ENCODE data around the gene DNAJC15.

The DNAJC15 gene

GRCh38 chr13:43041369-43041921, 18.1 kb downstream of the DNAJC15 start (continued):
- no peak for TF ChIP-seq ZNF660 (tag by site-specific recombination; IDR thresholded peaks at IDR 0.05)
- TF ChIP-seq ZNF302 (tag by site-specific recombination; IDR thresholded peaks at IDR 0.05; ENCODE audit: low read depth) = no peak
- TF ChIP-seq ZNF18 (tag by site-specific recombination; IDR thresholded peaks at IDR 0.05) = no peak

- TF ChIP-seq SCRT2 (tag by site-specific recombination; IDR thresholded peaks at IDR 0.05) (no peak), SP7 (tag by site-specific recombination; IDR thresholded peaks at IDR 0.05) (no peak), KLF16 (tag by site-specific recombination; IDR thresholded peaks at IDR 0.05) (no peak), KLF10 (tag by site-specific recombination; IDR thresholded peaks at IDR 0.05) (no peak), GLI2 (tag by site-specific recombination; IDR thresholded peaks at IDR 0.05; ENCODE audit: borderline replicate concordance, low read depth) (no peak), PRDM1 (tag by site-specific recombination; IDR thresholded peaks at IDR 0.05) (no peak), ZNF24 (tag by site-specific recombination; IDR thresholded peaks at IDR 0.05) (no peak), ZNF449 (tag by site-specific recombination; IDR thresholded peaks at IDR 0.05) (no peak), ATF2 (tag by site-specific recombination; IDR thresholded peaks at IDR 0.05; ENCODE audit: low read depth) (no peak), ZSCAN23 (tag by site-specific recombination; IDR thresholded peaks at IDR 0.05) (no peak), SP3 (tag by site-specific recombination; IDR thresholded peaks at IDR 0.05) (no peak), ZBTB8A (tag by site-specific recombination; IDR thresholded peaks at IDR 0.05) (no peak), ZBTB10 (tag by site-specific recombination; IDR thresholded peaks at IDR 0.05) (no peak), OVOL3 (tag by site-specific recombination; IDR thresholded peaks at IDR 0.05) (no peak), MYNN (tag by site-specific recombination; IDR thresholded peaks at IDR 0.05; ENCODE audit: borderline replicate concordance) (no peak), ZNF2 (tag by site-specific recombination; IDR thresholded peaks at IDR 0.05) (no peak), ZNF791 (tag by site-specific recombination; IDR thresholded peaks at IDR 0.05) (no peak), ZNF626 (tag by site-specific recombination; IDR thresholded peaks at IDR 0.05) (no peak)
- CTCF ChIA-PET = no interaction called here
- Histone ChIP-seq H3K9me3 (ENCODE audit: control insufficient read depth, insufficient read depth, low read depth, low read length) (no peaks in the 10 kb centered on the region), H3K4me1 (ENCODE audit: control insufficient read depth, insufficient read depth, low read length) (no peaks in the 10 kb centered on the region), H3K4me3 (ENCODE audit: low read depth, low read length) (no peak overlapping the region), H3K36me3 (ENCODE audit: control insufficient read depth in 2 of 2, insufficient read depth in 1 of 2, low read length in 2 of 2) (no peaks in the 10 kb centered on the region), H3K27ac (ENCODE audit: extremely low read depth, low read depth, low read length) (no peak overlapping the region)
- POLR2A ChIA-PET = interaction anchor here (0.6 kb wide), 1 partner anchor 34 kb away, joined by 3 read pairs; no protein-coding TSS in a partner anchor
Measured at GRCh38 chr13:43042410-43042921, 19.1 kb downstream of the DNAJC15 start.

Measured in HEK293 (cell line).